ENCODE data around the gene IDE.

DNA sequence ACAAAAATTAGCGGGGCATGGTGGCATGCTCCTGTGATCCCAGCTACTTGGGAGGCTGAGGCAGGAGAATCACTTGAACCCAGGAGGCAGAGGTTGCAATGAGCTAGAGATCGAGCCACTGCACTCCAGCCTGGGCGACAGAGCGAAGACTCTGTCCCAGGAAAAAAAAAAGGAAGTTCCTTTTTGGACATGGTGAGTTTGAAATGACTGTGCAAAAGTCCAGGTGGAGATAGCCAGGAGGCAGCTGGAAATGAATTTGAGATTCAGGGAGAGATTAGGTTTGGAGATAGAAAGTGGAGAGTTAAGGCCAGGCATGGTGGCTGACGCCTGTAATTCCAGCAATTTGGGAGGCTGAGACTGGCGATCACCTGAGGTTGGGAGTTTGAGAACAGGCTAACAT, 143.8 kb downstream of the IDE start:
- TF ChIP-seq, protein P1, sequence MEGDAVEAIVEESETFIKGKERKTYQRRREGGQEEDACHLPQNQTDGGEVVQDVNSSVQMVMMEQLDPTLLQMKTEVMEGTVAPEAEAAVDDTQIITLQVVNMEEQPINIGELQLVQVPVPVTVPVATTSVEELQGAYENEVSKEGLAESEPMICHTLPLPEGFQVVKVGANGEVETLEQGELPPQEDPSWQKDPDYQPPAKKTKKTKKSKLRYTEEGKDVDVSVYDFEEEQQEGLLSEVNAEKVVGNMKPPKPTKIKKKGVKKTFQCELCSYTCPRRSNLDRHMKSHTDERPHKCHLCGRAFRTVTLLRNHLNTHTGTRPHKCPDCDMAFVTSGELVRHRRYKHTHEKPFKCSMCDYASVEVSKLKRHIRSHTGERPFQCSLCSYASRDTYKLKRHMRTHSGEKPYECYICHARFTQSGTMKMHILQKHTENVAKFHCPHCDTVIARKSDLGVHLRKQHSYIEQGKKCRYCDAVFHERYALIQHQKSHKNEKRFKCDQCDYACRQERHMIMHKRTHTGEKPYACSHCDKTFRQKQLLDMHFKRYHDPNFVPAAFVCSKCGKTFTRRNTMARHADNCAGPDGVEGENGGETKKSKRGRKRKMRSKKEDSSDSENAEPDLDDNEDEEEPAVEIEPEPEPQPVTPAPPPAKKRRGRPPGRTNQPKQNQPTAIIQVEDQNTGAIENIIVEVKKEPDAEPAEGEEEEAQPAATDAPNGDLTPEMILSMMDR (IDR thresholded peaks at IDR 0.05): no peak
- no peak for TF ChIP-seq POLR2A (IDR thresholded peaks at IDR 0.05)

Data from right lobe of liver (tissue), 4 donors.